ENCODE data around the gene CEP43.

CEP43 gene

GRCh38 chr6:166999145-166999883 is at the start of gene CEP43:
CEP43 (plus strand) TSS chr6:166999397; CDS start chr6:166999413, 16 bp downstream.
- peak; percentile 67 to 87 for DNase-seq (ENCODE audit: low read depth in 1 of 2, low spot score in 1 of 2)

- no peak for DNase-seq (ENCODE audit: low read depth in 1 of 2, low spot score in 1 of 2)
Observed at GRCh38 chr6:166949528-166950442, 49.4 kb upstream of the CEP43 start.

GRCh38 chr6:166950443-166950821 is 48.8 kb upstream of the CEP43 start:
- no peak for DNase-seq (ENCODE audit: low read depth in 1 of 2, low spot score in 1 of 2)

GRCh38 chr6:166950892-166951669 is 48.1 kb upstream of the CEP43 start:
- peak; percentile 27 to 62 for DNase-seq (ENCODE audit: low read depth in 1 of 2, low spot score in 1 of 2)

GRCh38 chr6:166951670-166952060 is 47.5 kb upstream of the CEP43 start:
- no peak for DNase-seq (ENCODE audit: low read depth in 1 of 2, low spot score in 1 of 2)

- DNase-seq (ENCODE audit: low read depth in 1 of 2, low spot score in 1 of 2), result no peak
Observed at GRCh38 chr6:166952121-166952520, 47.1 kb upstream of the CEP43 start.

- DNase-seq (ENCODE audit: low read depth in 1 of 2, low spot score in 1 of 2), result no peak
Observed at GRCh38 chr6:166952567-166953486, 46.4 kb upstream of the CEP43 start.

GRCh38 chr6:166954118-166954713 is 45.0 kb upstream of the CEP43 start:
- DNase-seq (ENCODE audit: low read depth in 1 of 2, low spot score in 1 of 2), result no peak

GRCh38 chr6:166955121-166955864 is 43.9 kb upstream of the CEP43 start:
- no peak for DNase-seq (ENCODE audit: low read depth in 1 of 2, low spot score in 1 of 2)

GRCh38 chr6:166955865-166956443 is 43.2 kb upstream of the CEP43 start:
- DNase-seq (ENCODE audit: low read depth in 1 of 2, low spot score in 1 of 2), result peak; percentile 10 to 26

GRCh38 chr6:166956444-166957086 is 42.6 kb upstream of the CEP43 start, which contains the start of gene RNASET2:
RNASET2 (minus strand) TSS chr6:166956550; CDS start chr6:166956182, 368 bp downstream.
- peak; percentile 98 to 99 for DNase-seq (ENCODE audit: low read depth in 1 of 2, low spot score in 1 of 2)

- peak; percentile 37 to 40 for DNase-seq (ENCODE audit: low read depth in 1 of 2, low spot score in 1 of 2)
Observed at GRCh38 chr6:166957087-166957804, 42.0 kb upstream of the CEP43 start.

GRCh38 chr6:166957805-166958076 is 41.5 kb upstream of the CEP43 start:
- DNase-seq (ENCODE audit: low read depth in 1 of 2, low spot score in 1 of 2), result no peak

GRCh38 chr6:166958926-166959861 is 40.0 kb upstream of the CEP43 start:
- DNase-seq (ENCODE audit: low read depth in 1 of 2, low spot score in 1 of 2), result no peak

- no peak for DNase-seq (ENCODE audit: low read depth in 1 of 2, low spot score in 1 of 2)
Observed at GRCh38 chr6:166959911-166960608, 39.1 kb upstream of the CEP43 start.

- no peak for DNase-seq (ENCODE audit: low read depth in 1 of 2, low spot score in 1 of 2)
Observed at GRCh38 chr6:166960609-166960978, 38.6 kb upstream of the CEP43 start.

Data from activated T-helper 1 cell treated with anti-CD3 and anti-CD28 coated beads, Interleukin-2, amount 50 U/mL, for 16 hours (primary cell).